Measurements from ENCODE around the gene MKNK2. TPM values are rescaled to one million over a fixed set of nuclear protein-coding genes. Genes with fewer than 3 reads are reported as not detected.

MKNK2 gene
- total RNA-seq, 2 donors from 2014 or later = 120 to 123 TPM

- no peak for TF ChIP-seq CTCF (conservative IDR thresholded peaks at IDR 0.05)
- Mint-ChIP-seq H3K27me3 (ENCODE audit: insufficient read depth) (no peaks in the 10 kb centered on the region), H3K9me3 (no peaks in the 10 kb centered on the region), H3K4me3 (no peak overlapping the region), H3K36me3 (ENCODE audit: low read depth) (peaks cover 38% of the 10 kb centered on the region), H3K27ac (peak overlapping the region; percentile 10), H3K4me1 (no peaks in the 10 kb centered on the region)
- no peak for DNase-seq
- Histone ChIP-seq H3K4me1 (ENCODE audit: control insufficient read depth, insufficient read depth, low read length) (no peaks in the 10 kb centered on the region), H3K4me3 (ENCODE audit: low read length) (no peak overlapping the region), H3K36me3 (ENCODE audit: control insufficient read depth, insufficient read depth, low read length) (peaks cover 32% of the 10 kb centered on the region), H3K9ac (ENCODE audit: extremely low read depth, low read length, poor library complexity, severe bottlenecking) (no peak overlapping the region), H3K9me3 (ENCODE audit: control insufficient read depth, low read length) (no peaks in the 10 kb centered on the region), H3K27ac (ENCODE audit: low read depth, low read length) (no peak overlapping the region), H3K27me3 (ENCODE audit: control insufficient read depth, insufficient read depth, low read length, poor library complexity, severe bottlenecking) (no peaks in the 10 kb centered on the region)
- WGBS, 2 experiments (ENCODE audit: insufficient coverage in 1 of 2, insufficient read length in 1 of 2) = 93 to 95% methylated on average over 17 to 23 of the region's 23 CpGs
Observed at GRCh38 chr19:2080336-2080988, 29.4 kb upstream of the MKNK2 start.

GRCh38 chr19:2079865-2080301, 28.8 kb upstream of the MKNK2 start:
- no peak overlapping the region for H3K4me3 ChIP-seq (ENCODE audit: low read length)
- H3K9ac ChIP-seq (ENCODE audit: extremely low read depth, low read length, poor library complexity, severe bottlenecking) = no peak overlapping the region
- H3K27ac ChIP-seq (ENCODE audit: low read depth, low read length) = no peak overlapping the region
- H3K27me3 ChIP-seq (ENCODE audit: control insufficient read depth, insufficient read depth, low read length, poor library complexity, severe bottlenecking) = no peaks in the 10 kb centered on the region
- no peaks in the 10 kb centered on the region for H3K9me3 ChIP-seq (ENCODE audit: control insufficient read depth, low read length)
- Mint-ChIP-seq H3K36me3 (ENCODE audit: low read depth) (peaks cover 36% of the 10 kb centered on the region), H3K27ac (no peak overlapping the region), H3K9me3 (no peaks in the 10 kb centered on the region), H3K4me1 (no peaks in the 10 kb centered on the region), H3K4me3 (no peak overlapping the region), H3K27me3 (ENCODE audit: insufficient read depth) (no peaks in the 10 kb centered on the region)
- DNase-seq = no peak
- TF ChIP-seq CTCF (conservative IDR thresholded peaks at IDR 0.05) = no peak
- H3K4me1 ChIP-seq (ENCODE audit: control insufficient read depth, insufficient read depth, low read length) = no peaks in the 10 kb centered on the region
- H3K36me3 ChIP-seq (ENCODE audit: control insufficient read depth, insufficient read depth, low read length) = peaks cover 37% of the 10 kb centered on the region
- WGBS, 2 experiments (ENCODE audit: insufficient coverage in 1 of 2, insufficient read length in 1 of 2) = 92 to 93% methylated on average over 20 to 23 of the region's 23 CpGs

- Mint-ChIP-seq H3K4me1 (no peaks in the 10 kb centered on the region), H3K27ac (no peak overlapping the region), H3K36me3 (ENCODE audit: low read depth) (peaks cover 34% of the 10 kb centered on the region), H3K27me3 (ENCODE audit: insufficient read depth) (no peaks in the 10 kb centered on the region), H3K9me3 (no peaks in the 10 kb centered on the region), H3K4me3 (no peak overlapping the region)
- peaks cover 40% of the 10 kb centered on the region for H3K36me3 ChIP-seq (ENCODE audit: control insufficient read depth, insufficient read depth, low read length)
- no peak overlapping the region for H3K4me3 ChIP-seq (ENCODE audit: low read length)
- no peaks in the 10 kb centered on the region for H3K27me3 ChIP-seq (ENCODE audit: control insufficient read depth, insufficient read depth, low read length, poor library complexity, severe bottlenecking)
- 94% methylated on average over 29 to 32 of the region's 32 CpGs for WGBS, 2 experiments (ENCODE audit: insufficient coverage in 1 of 2, insufficient read length in 1 of 2)
- no peak overlapping the region for H3K27ac ChIP-seq (ENCODE audit: low read depth, low read length)
- H3K4me1 ChIP-seq (ENCODE audit: control insufficient read depth, insufficient read depth, low read length) = no peaks in the 10 kb centered on the region
- no peak for DNase-seq
- TF ChIP-seq CTCF (conservative IDR thresholded peaks at IDR 0.05) = no peak
- H3K9me3 ChIP-seq (ENCODE audit: control insufficient read depth, low read length) = no peaks in the 10 kb centered on the region
- H3K9ac ChIP-seq (ENCODE audit: extremely low read depth, low read length, poor library complexity, severe bottlenecking) = no peak overlapping the region
Observed at GRCh38 chr19:2079076-2079864, 28.2 kb upstream of the MKNK2 start.

All from endodermal cell (in vitro differentiated cells).